ENCODE measurements around the gene FAM131A.

Gene FAM131A

DNA sequence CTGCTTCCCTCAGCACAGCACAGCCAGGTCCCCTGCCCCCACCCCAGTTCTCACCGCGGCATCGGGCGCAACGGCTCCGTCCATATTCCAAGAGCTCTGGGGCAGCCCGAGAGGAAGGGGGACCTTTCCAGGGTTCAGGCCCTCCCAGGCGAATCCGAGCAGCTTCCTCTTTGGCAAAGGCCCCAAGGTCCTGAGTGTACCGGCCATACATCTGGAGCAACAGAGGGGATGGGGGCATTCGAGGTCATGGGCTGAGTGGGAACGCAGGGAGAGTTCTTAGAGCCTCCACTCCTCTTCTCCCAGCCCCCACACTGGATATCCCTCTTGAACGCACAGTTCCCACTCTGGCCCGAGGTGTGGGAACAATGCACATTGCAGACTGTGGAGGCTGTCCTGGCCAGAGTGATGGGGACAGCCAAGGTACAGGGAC lies 21.5 kb downstream of the FAM131A start:
- DNase-seq = peak; percentile 55

DNA sequence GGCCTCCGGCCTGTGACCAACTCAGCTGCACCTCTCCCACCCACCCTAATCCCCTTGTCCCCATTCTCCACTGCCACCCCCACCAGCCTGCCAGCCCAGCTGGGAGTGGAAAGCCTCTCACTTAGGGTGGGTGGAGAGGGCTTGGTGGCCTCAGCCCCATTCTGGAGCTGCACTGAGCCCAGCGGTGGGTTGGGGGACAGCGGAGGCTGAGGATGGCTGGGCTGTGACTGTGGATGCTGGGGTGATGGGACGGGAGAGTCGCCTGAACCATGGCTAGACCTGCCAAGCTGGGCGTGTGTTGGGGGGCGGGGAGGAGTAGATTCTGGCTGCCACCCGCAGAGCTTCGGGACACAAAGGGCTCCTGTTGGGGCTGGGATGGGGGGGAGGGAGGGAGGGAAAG lies 22.2 kb downstream of the FAM131A start:
- DNase-seq = peak; percentile 61

DNA sequence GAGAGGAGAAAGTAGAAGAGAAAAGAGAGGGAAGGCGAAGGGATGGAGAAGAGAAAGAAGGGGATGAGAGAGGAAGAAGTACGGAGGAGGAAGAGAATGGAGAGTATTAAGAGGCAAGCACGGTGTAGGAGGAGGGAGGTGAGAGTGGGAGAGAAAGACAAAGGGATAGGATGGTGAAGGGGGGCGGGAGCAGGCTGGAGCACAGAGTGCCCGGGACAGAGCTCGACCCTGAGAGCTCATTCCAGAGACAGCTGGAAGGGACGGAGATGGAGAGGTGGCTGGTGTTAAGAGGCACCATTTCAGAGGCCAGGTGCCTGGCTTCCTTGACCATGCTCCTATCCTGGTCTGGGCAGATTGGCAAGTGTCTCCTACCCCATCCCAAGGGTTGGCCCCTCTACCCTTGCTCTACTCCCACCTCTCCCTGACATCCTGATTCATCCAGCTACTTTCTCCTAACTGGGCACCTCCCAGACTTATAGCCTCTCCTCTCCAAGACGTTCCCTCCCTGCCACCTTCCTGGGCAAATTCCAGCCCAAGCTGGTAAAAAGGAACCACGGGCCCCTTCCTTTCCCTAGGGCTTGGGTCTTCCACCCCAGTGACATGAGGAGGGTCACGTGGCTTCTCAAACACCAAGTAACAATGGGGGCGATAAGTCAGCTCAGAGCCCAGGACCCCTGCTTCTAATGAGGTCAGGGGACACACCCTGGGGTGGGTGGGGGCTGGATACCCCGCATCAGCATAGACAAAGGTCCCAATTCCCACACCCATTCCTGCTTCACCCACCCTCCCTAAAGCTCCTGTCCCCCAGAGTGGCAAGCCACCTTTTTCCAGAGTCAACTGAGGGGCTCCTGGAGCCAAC lies 22.9 kb downstream of the FAM131A start:
- peak; percentile 51 for DNase-seq

DNA sequence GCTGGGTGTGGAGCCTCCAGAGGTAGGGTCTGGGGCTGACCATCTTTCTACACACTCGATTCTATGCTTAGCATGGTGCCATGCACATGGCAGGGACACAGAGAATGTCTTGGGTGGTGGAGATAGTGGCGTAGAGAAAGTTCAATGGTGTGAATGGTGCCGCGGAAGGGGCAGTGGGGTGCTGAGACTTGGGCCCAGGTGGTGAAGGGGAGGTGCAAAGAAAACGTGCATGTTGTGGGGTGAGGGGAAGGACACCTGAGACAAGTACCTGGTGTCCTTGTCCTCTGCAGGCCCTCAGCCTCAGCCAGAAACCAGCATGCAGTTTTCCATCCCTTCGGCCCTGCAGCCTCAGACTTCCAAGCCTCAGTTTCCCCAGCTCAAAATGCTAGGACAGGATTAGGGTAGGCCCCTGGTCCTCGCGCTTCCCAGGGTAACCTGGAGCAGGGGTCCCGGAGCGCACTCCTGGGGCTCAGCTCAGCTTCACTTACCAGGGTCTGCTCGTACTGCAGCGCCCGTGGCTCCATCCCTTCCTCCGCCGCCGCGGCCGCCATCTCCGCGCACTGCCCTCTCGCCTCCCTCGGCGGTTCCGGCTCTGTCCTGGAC lies 23.6 kb downstream of the FAM131A start:
- peak; percentile 53 for DNase-seq

DNA sequence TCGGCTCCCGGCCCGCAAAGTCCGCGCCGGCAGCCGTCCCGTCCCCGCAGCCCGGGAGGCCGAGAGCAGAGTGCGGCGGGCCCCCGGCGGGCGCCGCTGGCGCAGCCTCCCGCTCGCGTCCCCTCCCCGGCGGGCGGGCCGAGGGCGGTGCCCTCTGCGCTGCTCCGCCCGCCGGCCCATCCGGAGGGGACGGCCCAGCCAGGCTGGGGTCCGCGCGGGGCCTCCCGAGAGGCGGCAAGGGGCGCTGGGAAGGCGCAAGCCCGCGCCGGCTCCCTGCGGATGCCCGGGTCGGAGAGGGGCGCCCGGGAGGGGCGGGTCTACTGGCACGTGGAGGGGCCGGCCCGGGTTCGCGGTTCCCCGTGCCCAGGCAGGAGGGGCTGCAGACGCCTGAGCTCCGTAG lies 24.1 kb downstream of the FAM131A start, which contains the start of the genes CLCN2 and POLR2H:
TSS of gene CLCN2 (minus strand) at position 74 of the 400 bp plus-strand sequence. CDS start 126 bp downstream, outside the sequence.
TSS of gene POLR2H (plus strand) at position 179 of the 400 bp plus-strand sequence. CDS start 1,783 bp downstream, outside the sequence.
- peak; percentile 83 for DNase-seq

DNA sequence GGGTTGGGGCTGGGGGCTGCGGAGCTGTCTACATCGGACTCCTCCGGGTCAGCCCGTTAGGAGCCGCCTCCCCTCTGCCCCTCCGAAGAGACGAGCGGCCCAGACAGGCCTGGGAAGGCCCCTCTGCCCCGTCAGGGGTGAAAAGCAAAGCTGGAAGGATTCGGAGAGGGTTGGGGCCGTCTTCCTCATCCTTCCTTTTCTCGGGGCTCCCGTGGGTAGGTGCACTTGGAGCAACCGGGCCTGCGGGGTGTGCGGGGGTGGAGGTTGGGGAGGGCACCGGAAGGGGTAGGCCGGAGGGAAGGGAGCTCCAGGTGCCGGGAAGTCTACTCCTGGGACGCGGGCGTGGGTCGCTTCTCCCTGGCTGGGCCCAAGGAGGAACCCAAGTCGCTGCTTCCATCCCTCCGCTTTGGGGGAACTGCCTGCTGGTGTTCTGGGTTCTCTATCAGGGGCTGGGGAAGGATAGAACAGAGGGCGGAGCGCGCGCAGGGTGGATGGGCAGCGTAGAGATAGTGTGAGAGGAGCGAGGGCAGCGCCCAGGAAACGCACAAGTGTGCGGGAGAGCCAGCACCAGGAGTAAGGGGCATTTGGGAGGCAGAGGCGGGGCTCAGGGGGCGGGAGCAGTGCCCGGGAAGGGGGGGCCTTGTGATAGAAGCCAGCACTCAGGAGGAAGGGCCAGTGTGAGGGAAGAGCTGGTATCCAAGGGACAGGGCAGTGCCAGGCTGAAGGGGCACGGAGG lies 24.7 kb downstream of the FAM131A start:
- DNase-seq = peak; percentile 93

DNA sequence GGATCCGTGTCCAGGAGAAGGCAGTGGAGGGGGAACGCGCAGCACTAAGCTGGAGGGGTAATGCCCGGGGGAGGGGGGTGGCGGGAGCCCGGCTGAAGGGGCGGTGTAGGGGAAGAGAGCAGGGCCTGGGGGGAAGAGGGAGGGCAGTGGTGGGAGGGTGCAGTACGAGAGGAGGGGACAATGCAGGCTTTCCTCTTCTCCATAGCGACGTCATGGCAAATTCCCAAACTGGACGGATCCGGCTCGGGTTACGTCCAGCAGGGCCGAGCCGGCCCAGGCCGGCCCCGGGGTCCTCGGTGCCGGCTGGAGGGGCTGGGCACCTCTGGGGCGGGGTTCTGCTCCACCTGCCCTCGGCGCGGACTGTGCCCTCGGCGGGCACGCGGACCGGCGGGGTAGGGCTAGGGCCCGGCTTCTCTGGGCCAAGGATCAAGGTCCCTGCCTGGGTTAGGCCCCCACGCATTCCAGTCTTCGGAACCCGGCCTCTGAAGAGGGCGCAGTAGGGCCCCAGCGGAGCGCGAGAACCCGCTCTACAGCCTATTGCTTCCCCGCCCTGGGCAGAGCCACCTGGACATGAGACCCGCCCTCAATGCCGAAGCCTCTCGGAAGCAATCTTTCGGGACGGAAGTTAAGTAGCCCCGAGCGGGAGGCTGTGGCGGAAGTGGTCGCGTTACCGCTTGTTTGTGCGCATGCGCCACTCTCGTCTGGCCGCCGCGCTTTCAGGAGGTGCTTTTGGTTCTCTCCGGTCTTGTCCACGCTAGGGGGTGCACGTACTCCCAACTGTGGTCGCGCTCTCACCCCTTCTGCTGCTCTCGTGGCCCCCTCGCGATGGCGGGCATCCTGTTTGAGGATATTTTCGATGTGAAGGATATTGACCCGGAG lies 25.5 kb downstream of the FAM131A start:
- peak; percentile 100 for DNase-seq

DNA sequence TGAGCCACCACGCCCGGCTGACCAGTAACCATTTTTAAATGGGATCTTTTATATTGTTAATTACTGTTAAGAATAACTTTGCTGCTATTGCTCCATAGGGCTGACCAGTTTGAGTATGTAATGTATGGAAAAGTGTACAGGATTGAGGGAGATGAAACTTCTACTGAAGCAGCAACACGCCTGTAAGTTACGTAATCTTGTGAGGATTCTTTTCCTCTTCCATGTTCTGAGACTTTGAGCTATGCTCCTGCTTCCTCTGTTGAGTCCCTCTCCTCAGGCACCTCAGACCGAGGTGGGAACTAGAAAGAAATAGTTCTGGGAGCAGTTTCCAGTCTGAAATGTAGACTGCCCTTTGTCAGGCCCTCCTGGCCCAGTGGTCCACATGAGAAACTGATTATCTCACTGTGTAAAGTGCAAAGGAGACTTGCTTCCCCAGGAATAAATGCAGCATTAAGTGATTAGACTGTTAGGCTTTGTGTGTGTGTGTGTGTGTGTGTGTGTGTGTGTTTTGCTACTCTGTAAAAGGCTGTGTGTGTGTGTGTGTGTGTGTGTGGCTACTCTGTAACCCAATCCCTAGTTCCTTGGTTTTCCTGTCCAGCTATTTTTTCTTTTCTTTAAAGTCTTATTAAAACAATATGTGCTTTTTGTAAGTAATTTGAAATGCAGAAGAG lies 29.4 kb downstream of the FAM131A start:
- DNase-seq = no peak

DNA sequence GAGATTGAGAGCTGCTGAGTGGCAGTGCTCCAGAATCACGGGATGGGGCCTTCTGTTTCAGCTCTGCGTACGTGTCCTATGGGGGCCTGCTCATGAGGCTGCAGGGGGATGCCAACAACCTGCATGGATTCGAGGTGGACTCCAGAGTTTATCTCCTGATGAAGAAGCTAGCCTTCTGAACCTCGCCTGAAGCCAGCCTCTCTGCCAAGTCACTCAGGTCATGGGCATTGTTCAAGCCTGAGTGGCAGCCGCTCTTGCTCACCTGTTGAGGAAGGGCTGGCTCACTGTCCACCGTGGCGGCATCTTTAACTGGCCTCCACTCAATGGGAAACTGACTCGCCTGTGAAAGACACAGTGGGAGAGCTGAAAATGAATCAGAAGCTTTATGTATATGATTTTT lies 30.7 kb downstream of the FAM131A start:
- DNase-seq = no peak

DNA sequence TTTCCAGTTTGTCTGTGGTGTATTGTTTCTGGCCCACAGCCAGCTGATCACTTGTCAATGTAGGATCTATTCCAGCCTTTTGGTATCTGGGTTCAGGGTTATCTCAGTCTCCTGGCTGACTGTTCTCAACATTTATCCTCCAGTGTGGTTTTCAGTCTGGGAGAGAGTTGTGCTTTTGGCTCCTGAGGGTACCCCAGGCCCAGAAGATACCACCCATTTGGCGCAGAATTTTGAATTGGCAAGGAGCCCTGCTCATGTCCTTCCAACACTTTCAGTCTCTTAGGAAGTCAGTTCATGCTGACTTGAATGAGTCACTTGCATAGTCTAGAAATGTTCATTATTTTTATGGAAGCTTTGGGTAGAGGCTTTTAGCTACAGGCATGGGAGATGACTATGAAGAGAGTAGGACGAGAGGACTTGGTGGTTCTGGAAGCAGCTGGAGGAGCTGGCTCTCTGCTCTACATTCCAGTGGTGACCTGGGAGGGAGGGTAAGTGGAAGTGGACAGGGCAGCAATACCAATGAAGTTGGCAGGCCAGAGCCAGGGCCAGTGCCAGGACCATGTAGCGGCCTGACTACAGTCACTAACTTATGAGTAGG lies 31.3 kb downstream of the FAM131A start:
- DNase-seq = no peak

DNA sequence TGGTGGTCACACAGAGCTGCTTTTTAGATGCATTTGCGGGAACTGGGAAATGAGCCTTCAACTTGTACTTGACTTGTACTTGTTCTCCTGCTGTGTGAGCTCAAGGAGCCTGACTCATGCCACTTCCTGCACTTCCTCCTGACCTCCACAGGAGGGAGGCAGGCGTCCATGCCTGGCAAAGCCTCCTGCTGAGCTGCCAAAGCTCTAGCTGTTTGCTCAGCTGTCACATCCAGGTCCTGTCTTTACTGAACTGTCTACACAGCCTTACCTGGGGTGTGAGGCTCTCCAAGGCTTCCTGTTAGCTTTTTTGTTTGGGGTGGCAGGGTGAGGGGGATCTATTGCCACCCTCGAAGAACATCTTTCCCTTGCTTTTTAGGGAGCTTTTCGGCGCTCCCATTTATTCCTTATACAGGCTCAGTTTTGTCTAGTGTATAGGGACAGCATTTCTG lies 34.2 kb downstream of the FAM131A start:
- DNase-seq = peak; percentile 95

DNA sequence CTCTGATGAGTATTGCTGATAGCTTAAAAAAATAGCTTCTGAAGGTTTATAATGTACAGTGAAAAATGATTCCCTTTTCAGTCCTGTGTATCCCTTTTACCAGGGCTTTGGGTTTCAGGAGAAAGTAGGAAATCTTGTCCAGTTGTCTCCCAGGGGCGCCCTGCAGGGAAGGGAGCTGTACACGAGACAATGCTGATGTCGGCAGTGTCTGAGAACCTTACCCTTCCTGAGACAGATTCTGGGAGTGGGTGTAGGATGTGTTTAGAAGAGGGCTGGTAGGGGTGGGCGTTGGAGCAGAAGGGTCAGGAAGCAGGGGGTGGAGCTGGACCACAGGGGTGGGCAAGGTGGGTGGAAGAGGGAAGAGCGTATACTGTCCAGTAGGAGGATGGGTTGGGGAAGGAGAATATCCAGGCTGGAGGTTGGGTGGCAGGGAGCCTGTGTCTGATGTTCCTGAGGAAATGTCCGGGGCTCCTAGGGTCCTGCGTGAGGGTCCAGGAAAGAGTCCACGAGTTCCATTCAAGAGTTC lies 35.0 kb downstream of the FAM131A start:
- no peak for DNase-seq

DNA sequence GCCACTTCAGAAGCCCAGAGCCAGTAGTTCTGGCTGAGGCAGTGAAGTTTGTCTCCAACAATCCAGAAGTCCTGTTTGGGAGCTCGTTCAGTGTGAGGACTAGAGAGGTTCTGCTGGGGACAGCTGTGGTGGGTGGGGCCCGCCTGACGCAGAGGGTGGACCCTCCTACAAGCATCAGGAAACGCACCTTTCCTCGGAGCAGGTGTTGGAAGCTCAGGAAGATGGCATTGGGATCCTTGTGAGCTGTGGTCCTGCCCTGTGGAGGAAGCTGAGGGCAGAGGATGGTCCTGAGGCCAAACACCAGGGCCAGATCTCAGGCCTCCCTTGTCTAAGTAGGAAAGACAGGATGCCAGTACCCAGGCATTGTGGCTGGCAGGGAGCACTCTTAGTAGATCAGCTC lies 35.5 kb downstream of the FAM131A start:
- no peak for DNase-seq

DNA sequence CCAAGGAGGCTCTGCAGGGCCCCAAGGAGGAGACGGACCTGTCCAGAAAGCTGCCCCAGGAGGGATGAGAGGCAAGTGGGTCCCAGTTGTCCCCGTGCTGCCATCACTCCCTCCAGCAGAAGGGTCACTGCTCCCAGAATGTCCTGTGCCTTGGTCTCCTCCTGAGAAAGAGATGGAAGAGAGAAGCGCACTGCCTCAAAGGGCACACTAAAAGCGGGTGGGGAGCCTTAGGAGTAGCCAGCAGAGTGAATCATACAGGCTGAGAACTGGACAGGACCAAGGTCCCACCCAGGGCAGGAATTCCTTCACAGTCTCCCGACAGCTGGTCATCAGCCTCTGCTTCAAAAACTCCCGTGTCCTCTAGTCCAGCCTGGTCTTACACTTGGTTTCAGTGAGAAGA lies 36.0 kb downstream of the FAM131A start:
- DNase-seq = no peak

DNA sequence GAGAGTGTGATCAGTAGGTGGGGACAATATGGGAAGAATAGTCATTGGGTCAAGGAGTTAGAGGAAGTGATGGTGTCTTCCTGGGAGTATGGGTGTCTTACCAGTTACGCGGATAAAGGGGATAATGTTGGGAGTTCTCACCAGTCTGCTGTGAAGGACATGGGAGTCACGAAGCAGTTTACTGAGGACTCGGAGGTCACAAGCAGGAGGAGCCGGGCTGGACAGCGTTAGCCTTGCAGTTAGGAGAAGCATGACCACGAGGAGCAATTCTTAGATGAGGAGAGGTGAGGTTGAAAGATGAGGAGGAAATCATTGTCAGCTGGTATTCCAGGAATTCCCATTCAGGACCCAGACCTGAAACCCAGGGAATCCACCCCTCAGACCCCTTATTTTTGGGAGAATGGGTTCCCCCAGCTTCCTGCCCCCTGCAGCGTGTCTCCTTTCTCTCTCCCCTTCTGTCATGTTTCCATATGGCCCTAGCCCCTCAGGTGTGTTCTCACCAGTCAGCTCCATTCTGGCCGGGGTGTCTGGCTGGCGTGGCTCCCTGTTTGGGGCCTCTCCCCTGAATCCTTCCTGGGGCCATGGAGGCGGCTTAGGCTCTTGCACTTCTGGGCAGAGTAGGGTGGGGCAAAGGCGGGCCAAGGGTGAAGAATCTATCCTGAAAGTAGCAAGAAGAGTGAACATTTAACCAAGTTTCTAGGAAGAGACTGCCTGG lies 38.5 kb downstream of the FAM131A start:
- DNase-seq = no peak

DNA sequence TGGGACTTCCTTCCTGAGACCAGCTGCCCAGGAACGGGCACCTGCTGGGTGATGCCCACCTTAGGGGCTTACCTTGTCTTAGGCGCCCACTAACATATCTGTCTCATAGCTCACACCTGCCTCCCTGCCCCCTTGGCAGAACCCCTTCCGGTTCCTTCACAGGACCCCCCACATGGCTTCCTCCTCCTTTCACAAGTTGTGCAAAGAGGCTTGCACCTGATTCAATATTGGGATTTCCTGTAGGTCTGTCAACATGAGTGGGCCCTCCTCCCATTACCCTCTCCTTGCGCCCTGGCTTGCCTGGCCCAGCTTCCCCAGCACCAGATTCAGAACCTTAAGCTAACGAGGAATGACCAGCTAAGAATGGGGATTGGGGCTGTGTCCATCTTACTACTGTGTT lies 40.0 kb downstream of the FAM131A start:
- no peak for DNase-seq

DNA sequence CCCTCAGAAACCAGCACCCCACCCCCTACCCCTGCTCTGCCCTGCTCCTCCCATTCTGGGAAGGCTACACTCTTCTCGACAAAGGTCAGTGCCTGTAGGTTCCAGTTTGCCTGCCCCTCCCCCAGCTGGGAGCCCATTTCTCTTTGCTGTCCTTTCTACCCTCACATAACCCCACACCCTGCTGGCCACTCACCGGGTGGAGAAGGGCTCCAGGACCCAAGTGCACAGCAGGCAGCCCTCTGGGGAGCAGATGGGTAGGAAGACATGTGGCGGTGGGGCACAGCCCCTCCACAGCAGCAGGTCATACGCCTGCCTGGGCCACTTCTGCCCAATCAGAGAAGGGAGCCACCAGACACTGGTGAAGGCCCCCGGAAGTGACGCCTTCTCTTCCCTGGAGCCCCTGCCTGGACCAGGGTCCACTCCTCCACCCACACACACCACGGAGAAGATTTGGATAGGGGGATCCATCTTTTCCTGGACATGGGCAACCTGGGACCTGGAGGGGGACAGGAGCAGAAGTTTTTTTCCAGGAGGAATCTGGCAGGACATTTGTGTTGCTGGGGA lies 40.6 kb downstream of the FAM131A start, which contains the start of gene THPO:
TSS of gene THPO (minus strand) at position 326 of the 564 bp plus-strand sequence. CDS start 1,948 bp downstream, outside the sequence.
- peak; percentile 81 for DNase-seq

DNA sequence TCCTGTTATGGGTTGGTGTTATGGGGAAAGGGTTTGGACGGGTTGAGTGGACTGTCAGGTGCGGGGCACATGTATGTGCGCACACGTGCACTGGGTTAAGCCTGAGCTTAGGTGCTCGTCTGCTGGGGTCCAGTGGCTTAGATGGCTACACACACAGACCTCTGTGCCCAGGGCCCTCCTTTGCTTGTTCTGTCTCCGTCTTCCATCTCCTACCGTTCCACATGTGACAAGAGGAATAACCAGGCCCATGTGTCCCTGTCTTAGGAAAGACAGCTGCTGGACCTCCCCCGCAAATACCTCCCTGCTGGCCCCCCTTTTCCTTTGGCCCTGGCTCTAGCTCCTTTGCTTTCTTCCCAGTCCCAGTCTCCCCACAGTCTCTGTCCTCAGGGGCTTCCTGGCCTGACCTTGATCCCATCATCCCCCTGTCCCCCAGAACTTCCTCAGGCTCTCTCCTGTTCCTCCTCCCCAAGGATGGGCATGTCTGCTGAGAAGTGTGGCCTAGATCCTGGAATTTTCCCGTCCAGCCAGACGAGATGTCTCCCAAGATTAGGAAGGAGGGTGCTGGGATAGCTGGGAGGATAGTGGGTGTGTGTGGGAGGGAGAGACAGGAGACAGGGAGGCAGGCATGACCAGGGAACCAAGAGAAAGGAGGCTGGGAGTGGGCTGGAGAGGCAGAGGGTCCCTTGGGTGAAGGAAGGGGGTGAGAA lies 41.4 kb downstream of the FAM131A start:
- peak; percentile 45 for DNase-seq
